ENCODE results near the gene PRKCH.

PRKCH gene

GRCh38 chr14:61396694-61397093 is 75.3 kb downstream of the PRKCH start:
- Histone ChIP-seq H3K4me1 (ENCODE audit: control insufficient read depth, insufficient read depth, low read depth, low read length) (no peaks in the 10 kb centered on the region), H3K27me3 (ENCODE audit: control insufficient read depth in 1 of 2, insufficient read depth in 1 of 2, low read length in 2 of 2) (peaks cover 3 to 67% of the 10 kb centered on the region in 2 experiments), H3K18ac (ENCODE audit: low read depth in 1 of 2, low read length in 2 of 2) (no peak overlapping the region), H2BK12ac (ENCODE audit: low read length in 2 of 2) (no peak overlapping the region), H2AK5ac (ENCODE audit: low read length, severe bottlenecking) (no peak overlapping the region), H3K4ac (ENCODE audit: low read depth in 1 of 2, low read length in 2 of 2) (no peak overlapping the region), H3K9ac (ENCODE audit: low read length) (no peak overlapping the region), H4K8ac (ENCODE audit: low read length) (no peak overlapping the region), H3K4me3 (ENCODE audit: insufficient read depth in 1 of 2, low read depth in 1 of 2, low read length in 2 of 2) (no peak overlapping the region), H2BK5ac (ENCODE audit: low read depth, low read length, poor library complexity, severe bottlenecking) (no peak overlapping the region), H3K4me2 (ENCODE audit: low read length, poor library complexity, severe bottlenecking) (no peak overlapping the region), H4K91ac (ENCODE audit: low read length) (no peak overlapping the region), H3K36me3 (ENCODE audit: control insufficient read depth in 1 of 2, insufficient read depth in 2 of 2, low read depth in 1 of 2, low read length in 2 of 2) (no peaks in the 10 kb centered on the region), H2BK15ac (ENCODE audit: low read depth, poor library complexity, severe bottlenecking) (no peak overlapping the region), H3K23ac (ENCODE audit: low read length in 2 of 2) (no peak overlapping the region), H3K14ac (ENCODE audit: low read length in 2 of 2) (no peak overlapping the region), H3K79me1 (replicated peaks; ENCODE audit: low read length, poor library complexity, severe bottlenecking) (no peaks in the 10 kb centered on the region), H3K27ac (ENCODE audit: low read length, poor library complexity, severe bottlenecking) (no peak overlapping the region), H2AFZ (ENCODE audit: low read depth, low read length) (no peak overlapping the region), H3K9me3 (ENCODE audit: control insufficient read depth, low read length) (no peaks in the 10 kb centered on the region), H2BK120ac (ENCODE audit: low read depth, low read length) (no peak overlapping the region)
- DNase-seq = no peak
- WGBS = 76% methylated on average over 2 of the region's 3 CpGs

GRCh38 chr14:61397615-61398014 is 76.2 kb downstream of the PRKCH start:
- H3K27ac ChIP-seq (ENCODE audit: low read length, poor library complexity, severe bottlenecking) = no peak overlapping the region
- H3K9ac ChIP-seq (ENCODE audit: low read length) = no peak overlapping the region
- no peak overlapping the region for H4K8ac ChIP-seq (ENCODE audit: low read length)
- no peak overlapping the region for H3K4ac ChIP-seq (ENCODE audit: low read depth in 1 of 2, low read length in 2 of 2)
- H3K14ac ChIP-seq (ENCODE audit: low read length in 2 of 2) = no peak overlapping the region
- no peak overlapping the region for H2BK12ac ChIP-seq (ENCODE audit: low read length in 2 of 2)
- H3K9me3 ChIP-seq (ENCODE audit: control insufficient read depth, low read length) = no peaks in the 10 kb centered on the region
- no peak overlapping the region for H3K4me3 ChIP-seq (ENCODE audit: insufficient read depth in 1 of 2, low read depth in 1 of 2, low read length in 2 of 2)
- H3K23ac ChIP-seq (ENCODE audit: low read length in 2 of 2) = no peak overlapping the region
- H3K4me1 ChIP-seq (ENCODE audit: control insufficient read depth, insufficient read depth, low read depth, low read length) = no peaks in the 10 kb centered on the region
- no peak overlapping the region for H2BK5ac ChIP-seq (ENCODE audit: low read depth, low read length, poor library complexity, severe bottlenecking)
- WGBS = 87% methylated on average over 3 of the region's 3 CpGs
- H4K91ac ChIP-seq (ENCODE audit: low read length) = no peak overlapping the region
- H2AK5ac ChIP-seq (ENCODE audit: low read length, severe bottlenecking) = no peak overlapping the region
- no peak for DNase-seq
- H2AFZ ChIP-seq (ENCODE audit: low read depth, low read length) = no peak overlapping the region
- no peaks in the 10 kb centered on the region for H3K36me3 ChIP-seq (ENCODE audit: control insufficient read depth in 1 of 2, insufficient read depth in 2 of 2, low read depth in 1 of 2, low read length in 2 of 2)
- H2BK120ac ChIP-seq (ENCODE audit: low read depth, low read length) = no peak overlapping the region
- peaks cover 3 to 67% of the 10 kb centered on the region in 2 experiments for H3K27me3 ChIP-seq (ENCODE audit: control insufficient read depth in 1 of 2, insufficient read depth in 1 of 2, low read length in 2 of 2)
- no peaks in the 10 kb centered on the region for H3K79me1 ChIP-seq (replicated peaks; ENCODE audit: low read length, poor library complexity, severe bottlenecking)
- H2BK15ac ChIP-seq (ENCODE audit: low read depth, poor library complexity, severe bottlenecking) = no peak overlapping the region
- no peak overlapping the region for H3K4me2 ChIP-seq (ENCODE audit: low read length, poor library complexity, severe bottlenecking)
- no peak overlapping the region for H3K18ac ChIP-seq (ENCODE audit: low read depth in 1 of 2, low read length in 2 of 2)

- H3K4ac ChIP-seq (ENCODE audit: low read depth in 1 of 2, low read length in 2 of 2) = no peak overlapping the region
- no peaks in the 10 kb centered on the region for H3K9me3 ChIP-seq (ENCODE audit: control insufficient read depth, low read length)
- H2BK5ac ChIP-seq (ENCODE audit: low read depth, low read length, poor library complexity, severe bottlenecking) = no peak overlapping the region
- no peak overlapping the region for H2AFZ ChIP-seq (ENCODE audit: low read depth, low read length)
- H3K27ac ChIP-seq (ENCODE audit: low read length, poor library complexity, severe bottlenecking) = no peak overlapping the region
- no peak overlapping the region for H2AK5ac ChIP-seq (ENCODE audit: low read length, severe bottlenecking)
- no peak overlapping the region for H3K18ac ChIP-seq (ENCODE audit: low read depth in 1 of 2, low read length in 2 of 2)
- no peak overlapping the region for H3K9ac ChIP-seq (ENCODE audit: low read length)
- H2BK120ac ChIP-seq (ENCODE audit: low read depth, low read length) = no peak overlapping the region
- WGBS = 55% methylated on average over 1 of the region's 2 CpGs
- no peak overlapping the region for H3K4me3 ChIP-seq (ENCODE audit: insufficient read depth in 1 of 2, low read depth in 1 of 2, low read length in 2 of 2)
- no peak overlapping the region for H3K4me2 ChIP-seq (ENCODE audit: low read length, poor library complexity, severe bottlenecking)
- no peak overlapping the region for H2BK12ac ChIP-seq (ENCODE audit: low read length in 2 of 2)
- no peak overlapping the region for H3K14ac ChIP-seq (ENCODE audit: low read length in 2 of 2)
- H4K91ac ChIP-seq (ENCODE audit: low read length) = no peak overlapping the region
- no peak overlapping the region for H2BK15ac ChIP-seq (ENCODE audit: low read depth, poor library complexity, severe bottlenecking)
- no peak overlapping the region for H4K8ac ChIP-seq (ENCODE audit: low read length)
- peaks cover 3 to 62% of the 10 kb centered on the region in 2 experiments for H3K27me3 ChIP-seq (ENCODE audit: control insufficient read depth in 1 of 2, insufficient read depth in 1 of 2, low read length in 2 of 2)
- H3K23ac ChIP-seq (ENCODE audit: low read length in 2 of 2) = no peak overlapping the region
- no peaks in the 10 kb centered on the region for H3K79me1 ChIP-seq (replicated peaks; ENCODE audit: low read length, poor library complexity, severe bottlenecking)
- H3K4me1 ChIP-seq (ENCODE audit: control insufficient read depth, insufficient read depth, low read depth, low read length) = no peaks in the 10 kb centered on the region
- no peaks in the 10 kb centered on the region for H3K36me3 ChIP-seq (ENCODE audit: control insufficient read depth in 1 of 2, insufficient read depth in 2 of 2, low read depth in 1 of 2, low read length in 2 of 2)
- DNase-seq = no peak
Measured at GRCh38 chr14:61398221-61398620, 76.8 kb downstream of the PRKCH start.

- H3K27ac ChIP-seq (ENCODE audit: low read length, poor library complexity, severe bottlenecking) = no peak overlapping the region
- no peaks in the 10 kb centered on the region for H3K36me3 ChIP-seq (ENCODE audit: control insufficient read depth in 1 of 2, insufficient read depth in 2 of 2, low read depth in 1 of 2, low read length in 2 of 2)
- H3K18ac ChIP-seq (ENCODE audit: low read depth in 1 of 2, low read length in 2 of 2) = no peak overlapping the region
- H2BK15ac ChIP-seq (ENCODE audit: low read depth, poor library complexity, severe bottlenecking) = no peak overlapping the region
- H3K4ac ChIP-seq (ENCODE audit: low read depth in 1 of 2, low read length in 2 of 2) = no peak overlapping the region
- H3K4me1 ChIP-seq (ENCODE audit: control insufficient read depth, insufficient read depth, low read depth, low read length) = no peaks in the 10 kb centered on the region
- no peak overlapping the region for H3K23ac ChIP-seq (ENCODE audit: low read length in 2 of 2)
- H2BK5ac ChIP-seq (ENCODE audit: low read depth, low read length, poor library complexity, severe bottlenecking) = no peak overlapping the region
- H4K8ac ChIP-seq (ENCODE audit: low read length) = no peak overlapping the region
- no peak overlapping the region for H2AFZ ChIP-seq (ENCODE audit: low read depth, low read length)
- H2BK12ac ChIP-seq (ENCODE audit: low read length in 2 of 2) = no peak overlapping the region
- H3K14ac ChIP-seq (ENCODE audit: low read length in 2 of 2) = no peak overlapping the region
- WGBS = no CpG with 5 or more reads among the region's 2 CpGs
- H3K9me3 ChIP-seq (ENCODE audit: control insufficient read depth, low read length) = no peaks in the 10 kb centered on the region
- H4K91ac ChIP-seq (ENCODE audit: low read length) = no peak overlapping the region
- no peak overlapping the region for H3K4me3 ChIP-seq (ENCODE audit: insufficient read depth in 1 of 2, low read depth in 1 of 2, low read length in 2 of 2)
- no peak overlapping the region for H2BK120ac ChIP-seq (ENCODE audit: low read depth, low read length)
- no peak overlapping the region for H3K4me2 ChIP-seq (ENCODE audit: low read length, poor library complexity, severe bottlenecking)
- DNase-seq = no peak
- peaks cover 3 to 51% of the 10 kb centered on the region in 2 experiments for H3K27me3 ChIP-seq (ENCODE audit: control insufficient read depth in 1 of 2, insufficient read depth in 1 of 2, low read length in 2 of 2)
- H3K9ac ChIP-seq (ENCODE audit: low read length) = no peak overlapping the region
- no peaks in the 10 kb centered on the region for H3K79me1 ChIP-seq (replicated peaks; ENCODE audit: low read length, poor library complexity, severe bottlenecking)
- H2AK5ac ChIP-seq (ENCODE audit: low read length, severe bottlenecking) = no peak overlapping the region
Measured at GRCh38 chr14:61399365-61399764, 78.0 kb downstream of the PRKCH start.

All from mesenchymal stem cell (in vitro differentiated cells and primary cell).